SH-SY5Y (cell line): Measurements from ENCODE around the gene FOSB.

Experiments
- GATA2 ChIP-seq: IDR thresholded peaks from 2 replicates; pipeline ENCODE4 v1.6.1; 2011; ENCODE audit warnings: mild to moderate bottlenecking, low read depth, low read length
- GATA3 ChIP-seq: IDR thresholded peaks from 2 replicates; pipeline ENCODE4 v1.6.1; 2011; ENCODE audit warnings: low read depth, mild to moderate bottlenecking, low read length, moderate library complexity

DNA sequence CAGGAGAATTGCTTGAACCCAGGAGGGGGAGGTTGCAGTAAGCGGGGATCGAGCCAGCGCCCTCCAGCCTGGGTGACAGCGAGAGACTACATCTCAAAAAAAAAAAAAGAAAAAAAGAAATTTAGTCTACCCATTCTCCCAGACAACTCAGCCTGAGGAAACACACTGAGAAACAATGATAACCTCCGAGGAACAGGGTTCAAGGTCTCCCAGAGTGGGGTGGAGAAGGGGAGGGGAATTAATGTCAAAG is 38.1 kb downstream of the FOSB start:
- TF ChIP-seq GATA2 (no peak), GATA3 (no peak)
